GM18951 (cell line): ENCODE data around the gene KCNJ6.

Experiments
- POLR2A ChIP-seq: IDR thresholded peaks from 4 replicates; pipeline ENCODE4 v1.6.1; 2011; ENCODE audit warnings: mild to moderate bottlenecking; ENCODE audit not compliant: insufficient read length, insufficient read depth; ENCODE audit errors: extremely low read depth
- in situ Hi-C: fragments of 300-500 bp; cut with MboI; formaldehyde crosslinking; loops from one replicate; pipeline ENCODE4 v1.12.0; 2022; ENCODE audit warnings: low sequenced_read_pairs, mixed read lengths, inconsistent platforms; ENCODE audit not compliant: unreplicated experiment

KCNJ6 gene

DNA sequence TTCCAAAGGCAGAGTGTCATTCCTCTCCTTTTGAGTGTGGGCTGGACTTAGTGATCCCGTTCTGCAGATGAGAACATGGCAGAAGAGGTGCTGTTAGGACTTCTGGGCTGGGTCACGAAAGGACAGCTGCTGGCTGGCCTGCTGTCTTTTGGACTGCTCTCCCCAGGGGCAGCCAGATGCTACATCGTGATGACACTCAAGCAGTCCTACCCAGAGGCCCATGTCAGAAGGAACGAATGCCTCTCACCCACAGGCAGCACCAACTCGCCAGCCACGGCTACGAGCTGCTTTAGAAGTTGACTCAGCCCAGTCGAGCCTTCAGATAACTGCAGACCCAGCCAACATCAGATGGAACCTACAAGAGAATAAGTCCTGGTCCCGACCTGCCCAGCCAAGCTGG lies 156.5 kb downstream of the KCNJ6 start:
- in situ Hi-C loops = no loop called here
- no peak for TF ChIP-seq POLR2A

DNA sequence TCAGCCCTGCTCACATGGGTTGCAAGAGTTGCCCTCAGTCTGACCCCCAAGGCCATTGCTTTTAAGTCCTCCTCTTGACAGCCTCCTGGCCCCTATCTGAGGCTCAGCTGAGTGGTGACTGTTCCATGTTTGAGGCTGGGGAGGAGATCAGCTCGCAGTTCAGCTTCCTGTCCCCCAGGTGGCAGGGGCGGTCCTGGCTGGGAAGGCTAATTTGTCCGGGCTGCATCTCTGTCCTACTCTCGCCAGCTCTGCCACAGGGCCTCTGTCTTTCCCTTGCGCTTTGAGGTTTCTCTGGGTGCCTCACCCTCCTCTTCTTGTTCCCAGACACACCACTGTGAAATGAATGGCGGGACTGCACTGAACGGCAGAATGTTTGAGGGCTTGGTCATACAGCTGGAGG lies 157.3 kb downstream of the KCNJ6 start:
- in situ Hi-C loops = no loop called here
- no peak for TF ChIP-seq POLR2A

DNA sequence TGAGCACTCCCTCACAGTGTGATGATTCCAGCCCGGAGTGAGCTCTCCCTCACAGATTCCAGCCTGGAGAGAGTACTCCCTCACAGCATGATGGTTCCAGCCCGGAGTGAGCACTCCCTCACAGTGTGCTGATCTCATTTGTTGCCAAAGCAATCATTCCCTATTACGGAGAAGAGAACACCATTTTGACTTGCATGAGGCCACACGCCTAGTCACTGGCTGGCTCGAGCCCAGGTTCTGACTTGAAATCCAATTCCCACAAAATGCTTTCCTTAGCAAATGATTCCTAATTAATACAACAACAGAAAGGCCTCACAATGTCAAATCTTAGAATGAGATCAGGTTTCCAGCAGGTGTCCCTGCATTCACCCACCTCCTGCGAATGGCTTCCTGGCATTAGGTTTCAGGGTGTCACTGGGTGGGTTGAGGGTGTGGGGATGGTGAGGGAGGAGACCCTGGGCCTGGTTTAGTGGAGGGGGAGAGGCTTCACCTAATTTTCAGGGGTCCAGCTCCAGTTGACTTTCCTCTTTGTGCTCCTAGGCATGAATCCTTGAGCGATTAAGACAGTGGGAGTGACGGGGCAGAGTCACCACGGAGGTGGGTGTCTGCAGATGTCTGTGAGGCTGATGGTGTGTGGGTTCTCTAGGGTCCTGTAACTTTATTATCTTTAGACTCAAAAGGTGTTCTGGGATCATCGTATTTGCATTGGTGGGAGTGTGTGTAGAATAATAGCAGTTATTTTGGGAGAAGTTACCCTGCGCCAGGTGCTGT lies 158.5 kb downstream of the KCNJ6 start:
- no peak for TF ChIP-seq POLR2A
- in situ Hi-C loops = no loop called here

DNA sequence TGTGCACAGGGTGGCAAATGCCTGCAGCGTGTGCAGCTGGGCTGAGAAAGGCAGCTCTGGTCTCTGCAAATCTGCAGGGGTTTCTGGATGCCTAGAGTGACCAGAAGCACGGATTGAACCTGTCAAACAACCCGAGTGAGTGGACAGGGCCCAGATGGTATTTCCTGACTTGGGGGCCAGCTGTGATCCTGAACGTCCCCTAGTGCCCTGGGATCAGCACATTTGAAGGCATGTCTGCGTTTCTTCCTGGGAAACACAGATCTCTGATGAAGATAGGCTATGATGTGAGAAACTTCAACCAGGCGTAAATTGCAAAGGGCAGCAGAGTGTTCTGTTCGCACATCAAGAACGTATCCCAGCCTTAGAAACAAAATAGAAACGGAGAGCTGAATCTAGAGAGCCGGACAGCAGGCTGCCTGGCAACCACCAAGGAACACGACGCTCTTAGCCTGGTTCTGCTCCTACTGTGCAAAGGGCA lies 163.1 kb downstream of the KCNJ6 start:
- in situ Hi-C loops = no loop called here
- TF ChIP-seq POLR2A = no peak

DNA sequence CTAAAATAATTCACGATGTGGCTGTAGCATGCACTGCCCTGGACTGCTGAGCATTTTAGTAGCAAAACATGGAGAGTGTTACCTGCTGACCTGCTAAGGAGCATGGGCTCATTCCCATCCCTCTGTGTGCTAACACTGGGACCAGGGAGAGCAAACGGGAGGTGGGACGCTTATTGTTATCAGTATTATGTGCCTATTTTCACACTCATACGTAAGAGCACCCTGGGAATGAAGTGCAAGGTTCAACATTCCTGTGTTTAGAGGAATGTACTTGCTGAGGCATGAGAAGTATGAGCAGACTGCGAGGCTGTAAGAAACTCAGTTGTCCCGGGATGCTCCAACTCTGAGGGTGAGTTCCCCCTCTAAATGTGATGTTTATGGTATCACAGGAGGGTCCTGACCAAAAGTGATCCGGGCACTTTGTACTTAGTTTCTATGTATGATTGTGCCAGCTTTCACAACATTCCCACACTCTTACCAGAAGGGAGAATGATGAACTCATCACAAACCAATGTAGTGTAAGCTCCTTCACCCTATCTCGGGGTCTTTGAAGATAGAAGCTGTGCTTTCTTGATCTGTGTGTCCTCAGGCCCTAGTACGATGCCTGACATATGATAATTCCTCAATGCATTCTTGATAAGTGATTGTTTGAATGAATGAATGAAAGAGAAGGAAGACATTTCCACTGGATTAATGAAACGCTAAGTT lies 164.8 kb downstream of the KCNJ6 start:
- in situ Hi-C loops = no loop called here
- TF ChIP-seq POLR2A = no peak

DNA sequence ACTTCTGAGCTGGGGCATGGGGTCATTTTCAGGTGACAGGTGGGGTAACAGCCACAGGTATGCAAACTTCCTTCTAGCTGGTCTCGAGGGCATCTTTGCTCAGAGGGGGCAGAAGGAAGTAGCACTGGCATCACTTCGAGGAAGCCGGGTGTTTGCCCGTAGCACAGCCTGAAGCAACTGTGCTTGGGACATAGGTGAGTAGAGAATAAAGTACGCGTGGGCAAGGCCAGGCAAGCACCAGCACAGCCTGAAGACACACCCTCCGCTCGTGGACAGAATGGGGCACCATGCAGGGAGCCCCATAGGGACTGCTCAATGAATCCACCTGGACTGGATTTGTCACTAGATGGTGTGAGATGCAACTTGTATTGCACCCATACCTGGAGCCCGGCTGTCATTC lies 167.1 kb downstream of the KCNJ6 start:
- no peak for TF ChIP-seq POLR2A
- in situ Hi-C loops = no loop called here

DNA sequence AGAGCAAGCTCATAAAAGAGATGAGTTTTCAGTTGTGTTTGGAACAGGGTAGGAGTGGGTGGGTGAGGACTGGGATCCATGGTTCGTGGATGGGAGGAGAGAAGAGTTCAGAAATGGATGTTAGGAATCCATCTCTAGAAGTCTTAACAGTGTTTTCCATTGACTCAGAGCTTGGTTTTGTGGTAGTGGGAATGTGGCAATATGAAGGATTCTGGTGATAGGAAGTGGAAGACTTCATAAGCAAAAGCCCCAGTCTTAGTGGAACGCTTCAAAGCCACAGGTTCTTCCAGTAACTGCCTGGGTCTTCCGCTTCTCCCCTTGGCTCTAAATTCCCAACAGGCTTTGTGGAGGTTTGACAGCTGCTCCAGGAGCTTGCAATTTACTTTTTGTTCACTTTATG lies 167.9 kb downstream of the KCNJ6 start:
- in situ Hi-C loops = no loop called here
- no peak for TF ChIP-seq POLR2A

DNA sequence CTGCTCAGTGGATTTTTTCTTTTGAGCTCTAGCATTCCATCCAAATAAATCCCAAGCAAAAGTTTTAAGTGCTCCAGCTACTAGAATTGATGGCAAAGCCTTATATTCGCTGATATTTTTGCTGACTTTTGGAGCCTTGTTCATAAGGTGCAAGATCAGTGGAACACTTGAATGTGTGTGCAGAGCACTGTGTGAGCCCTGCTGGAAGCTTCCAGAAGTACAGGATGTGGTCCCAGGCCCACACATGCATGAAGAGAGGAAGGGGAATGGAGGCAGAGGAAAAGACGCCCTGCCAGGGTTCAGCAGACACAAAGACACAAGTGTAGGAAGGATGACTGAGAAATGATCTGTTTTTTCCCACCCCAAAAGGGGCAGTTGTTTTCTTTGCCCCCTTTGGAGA lies 169.4 kb downstream of the KCNJ6 start:
- TF ChIP-seq POLR2A = no peak
- in situ Hi-C loops = no loop called here

DNA sequence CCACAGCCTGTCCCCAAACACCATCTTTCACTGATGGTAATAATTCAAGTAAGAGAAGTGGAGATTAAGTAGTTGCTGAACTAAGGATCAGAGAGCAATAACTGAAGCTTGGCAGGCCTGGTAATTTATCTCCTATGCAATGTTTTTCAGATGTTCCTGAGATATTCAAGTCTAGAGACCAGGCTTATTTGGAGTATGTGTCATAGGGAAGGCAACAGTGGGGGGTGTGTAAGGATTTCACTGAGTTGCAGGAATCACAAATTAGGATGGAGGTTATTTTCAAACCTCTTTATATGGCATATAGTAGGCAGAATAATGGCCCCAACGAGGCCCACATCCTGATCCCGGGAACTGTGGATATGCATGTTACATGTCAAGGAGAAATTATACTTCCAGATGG lies 171.7 kb downstream of the KCNJ6 start:
- in situ Hi-C loops = no loop called here
- no peak for TF ChIP-seq POLR2A

DNA sequence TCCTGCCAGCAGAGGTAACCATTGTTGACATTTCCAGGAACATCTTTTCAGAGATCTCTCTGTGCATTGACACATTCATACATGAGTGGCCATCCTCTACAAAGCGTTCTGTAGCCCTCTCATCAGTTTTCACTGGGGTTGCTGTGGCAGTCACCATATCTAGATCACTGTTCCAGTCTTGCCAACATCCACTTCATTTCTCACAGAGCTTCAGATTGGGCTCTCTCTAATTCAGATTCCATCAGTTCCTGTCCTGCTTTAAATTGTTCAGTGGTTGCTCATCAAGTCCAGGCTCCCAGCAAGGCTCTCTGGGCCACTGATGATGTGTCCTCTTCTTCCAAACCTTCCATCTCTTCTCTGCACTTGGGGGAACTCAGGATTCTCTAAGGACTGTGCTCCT lies 173.7 kb downstream of the KCNJ6 start:
- in situ Hi-C loops = no loop called here

DNA sequence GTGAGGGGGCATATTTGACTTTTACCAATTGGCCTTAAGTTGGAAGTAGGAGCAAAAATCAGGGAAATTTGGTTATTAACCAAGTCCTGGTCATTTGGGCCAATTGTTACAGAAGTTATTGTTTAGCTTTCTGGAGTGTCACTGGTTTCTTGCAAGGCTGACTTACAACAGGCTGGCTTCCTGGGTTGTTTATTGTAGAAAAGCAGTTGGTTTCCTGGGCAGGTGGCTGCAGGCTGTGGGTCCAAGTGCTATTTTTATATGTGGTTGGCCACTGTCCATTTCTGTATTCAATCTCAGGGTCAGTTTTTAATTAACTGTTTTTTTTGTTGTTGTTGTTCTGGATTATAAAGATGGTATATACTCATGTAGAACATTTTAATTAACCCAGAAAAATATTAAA lies 174.1 kb downstream of the KCNJ6 start:
- no peak for TF ChIP-seq POLR2A
- in situ Hi-C loops = no loop called here

More for the DNA sequence above, 173.7 kb downstream of the KCNJ6 start:
- TF ChIP-seq POLR2A = no peak

DNA sequence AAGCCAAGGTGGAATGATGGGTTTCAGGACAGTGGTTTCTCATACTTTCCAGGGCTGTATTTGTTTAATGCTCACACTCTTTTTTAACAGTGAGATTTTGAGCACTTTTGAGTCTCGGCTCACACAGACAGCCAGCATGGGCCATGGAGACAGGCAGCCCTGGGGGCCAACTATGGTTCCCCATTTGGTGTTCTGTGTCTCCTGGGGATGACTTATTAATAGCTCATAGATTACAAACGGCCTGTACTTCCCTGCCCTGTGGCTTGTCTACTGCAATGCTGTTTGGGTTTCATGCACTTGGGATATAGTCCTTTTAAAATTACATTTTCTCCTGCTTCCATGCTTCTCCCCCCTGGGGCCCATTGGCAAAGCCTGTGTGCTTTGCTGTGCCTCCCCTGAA lies 178.3 kb downstream of the KCNJ6 start:
- TF ChIP-seq POLR2A = no peak
- in situ Hi-C loops = no loop called here

DNA sequence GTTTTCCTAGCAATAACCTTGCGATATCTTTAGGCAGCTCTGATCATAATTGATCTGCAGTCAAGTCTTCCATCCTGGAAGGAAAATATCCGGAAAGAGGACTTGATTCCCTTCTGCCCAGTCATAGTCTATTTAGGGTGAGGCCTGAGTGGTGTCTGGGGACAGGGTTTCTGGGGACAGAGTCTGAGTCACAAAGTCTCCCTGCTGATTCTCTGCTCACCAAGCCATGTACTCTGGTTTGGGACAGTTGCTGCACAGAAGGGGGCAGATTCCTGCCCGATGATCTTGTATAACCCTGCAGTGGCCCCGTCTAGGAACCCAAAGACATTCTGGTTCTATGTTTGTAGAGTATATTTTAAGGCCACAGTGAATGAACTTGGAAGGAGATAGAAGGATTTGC lies 178.8 kb downstream of the KCNJ6 start:
- no peak for TF ChIP-seq POLR2A
- in situ Hi-C loops = no loop called here

DNA sequence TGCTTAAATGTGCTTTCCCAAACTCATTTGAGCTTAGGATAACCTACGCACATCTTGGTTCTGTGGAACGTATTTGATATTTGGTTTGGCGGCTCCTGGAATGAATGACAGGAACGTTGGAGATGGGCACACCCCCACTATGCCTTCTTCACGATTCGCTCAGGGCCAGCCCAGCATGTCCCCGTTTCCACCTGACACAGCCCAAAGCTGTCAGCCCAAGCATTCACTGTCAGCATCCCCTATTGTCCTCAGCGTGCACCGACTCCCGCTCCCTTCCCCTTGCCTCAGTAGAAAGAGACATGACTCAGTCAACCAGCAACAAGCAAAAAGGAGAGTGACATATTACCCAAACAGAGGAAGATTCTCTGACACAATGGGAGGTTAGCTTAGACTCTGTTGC lies 181.4 kb downstream of the KCNJ6 start:
- in situ Hi-C loops = no loop called here
- TF ChIP-seq POLR2A = no peak
